ENCODE data around the gene SUGCT. TPM values are rescaled to one million over a fixed set of nuclear protein-coding genes. Genes with fewer than 3 reads are reported as not detected.

SUGCT gene
- total and polyA plus RNA-seq, 2 of the 13 experiments (the other 11 are each of a cell fraction or from before 2014, with no cell fraction given) = 10.1 to 22.2 TPM

DNA sequence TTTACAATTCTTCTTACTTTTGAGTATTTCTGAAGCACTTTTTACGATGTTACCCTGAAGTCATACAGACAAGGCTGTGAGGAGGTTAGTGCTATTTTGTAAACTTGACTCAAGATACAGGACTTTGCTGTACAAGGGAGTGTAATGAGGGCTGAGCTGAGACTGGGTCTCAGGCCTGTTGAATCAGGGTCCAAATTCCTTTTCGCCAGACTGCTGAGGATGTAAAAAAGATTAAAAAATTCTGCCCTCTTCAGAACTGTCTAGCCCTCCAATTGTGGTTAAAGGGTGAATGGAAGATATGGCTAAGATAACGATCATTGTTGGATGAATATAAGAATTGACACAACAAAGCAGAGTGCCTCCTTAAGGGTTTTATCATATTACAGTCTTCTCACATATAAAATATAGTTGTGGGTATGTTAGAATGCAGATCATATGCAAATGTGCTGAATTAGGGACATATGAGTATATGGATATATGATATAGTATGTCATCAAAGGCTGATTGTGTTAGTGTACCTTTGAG, 165.4 kb downstream of the SUGCT start (continued):
- TF ChIP-seq REPIN1 (CRISPR knock-in tag; IDR thresholded peaks at IDR 0.05; ENCODE audit: borderline replicate concordance, low read depth) (no peak), XRCC5 (optimal IDR thresholded peaks at IDR 0.05; ENCODE audit: low read length) (no peak)
- TF ChIP-seq, protein P1, sequence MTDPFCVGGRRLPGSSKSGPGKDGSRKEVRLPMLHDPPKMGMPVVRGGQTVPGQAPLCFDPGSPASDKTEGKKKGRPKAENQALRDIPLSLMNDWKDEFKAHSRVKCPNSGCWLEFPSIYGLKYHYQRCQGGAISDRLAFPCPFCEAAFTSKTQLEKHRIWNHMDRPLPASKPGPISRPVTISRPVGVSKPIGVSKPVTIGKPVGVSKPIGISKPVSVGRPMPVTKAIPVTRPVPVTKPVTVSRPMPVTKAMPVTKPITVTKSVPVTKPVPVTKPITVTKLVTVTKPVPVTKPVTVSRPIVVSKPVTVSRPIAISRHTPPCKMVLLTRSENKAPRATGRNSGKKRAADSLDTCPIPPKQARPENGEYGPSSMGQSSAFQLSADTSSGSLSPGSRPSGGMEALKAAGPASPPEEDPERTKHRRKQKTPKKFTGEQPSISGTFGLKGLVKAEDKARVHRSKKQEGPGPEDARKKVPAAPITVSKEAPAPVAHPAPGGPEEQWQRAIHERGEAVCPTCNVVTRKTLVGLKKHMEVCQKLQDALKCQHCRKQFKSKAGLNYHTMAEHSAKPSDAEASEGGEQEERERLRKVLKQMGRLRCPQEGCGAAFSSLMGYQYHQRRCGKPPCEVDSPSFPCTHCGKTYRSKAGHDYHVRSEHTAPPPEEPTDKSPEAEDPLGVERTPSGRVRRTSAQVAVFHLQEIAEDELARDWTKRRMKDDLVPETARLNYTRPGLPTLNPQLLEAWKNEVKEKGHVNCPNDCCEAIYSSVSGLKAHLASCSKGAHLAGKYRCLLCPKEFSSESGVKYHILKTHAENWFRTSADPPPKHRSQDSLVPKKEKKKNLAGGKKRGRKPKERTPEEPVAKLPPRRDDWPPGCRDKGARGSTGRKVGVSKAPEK (CRISPR knock-in tag; IDR thresholded peaks at IDR 0.05; ENCODE audit: borderline replicate concordance) = no peak

DNA sequence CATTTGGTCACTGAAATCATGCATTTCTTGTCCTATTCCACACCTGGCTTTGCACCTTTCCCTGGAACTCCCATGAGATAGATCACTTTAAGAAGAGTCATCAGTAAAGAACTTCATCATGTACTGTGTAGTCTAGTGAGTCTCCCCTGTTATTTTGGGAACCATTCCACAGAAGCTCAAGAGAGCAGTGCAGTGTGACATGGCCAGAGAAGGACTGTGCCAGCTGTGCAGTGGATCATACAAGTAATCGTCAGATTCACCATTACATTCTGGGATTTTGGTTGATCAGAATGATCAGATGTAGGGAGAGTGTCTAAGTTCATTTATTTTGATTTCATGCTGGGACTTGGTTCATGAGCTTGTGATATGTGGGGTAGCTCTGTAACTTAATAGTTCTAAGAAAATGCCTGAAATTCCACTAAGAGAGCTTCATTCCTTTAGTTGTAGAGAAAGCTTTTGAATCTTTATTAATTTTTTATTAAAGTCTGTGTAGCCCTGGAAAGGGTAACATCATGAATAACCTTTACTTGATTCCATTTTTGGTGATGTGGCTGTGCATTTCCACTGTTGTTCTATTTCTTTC, 166.8 kb downstream of the SUGCT start:
- Histone ChIP-seq H3K9ac (ENCODE audit: insufficient read depth, low read depth, low read length) (no peak overlapping the region), H3K4me3 (replicated peaks in 1 of 3; ENCODE audit: insufficient read depth in 1 of 3, low read depth in 2 of 3, low read length in 3 of 3) (no peak overlapping the region), H2AFZ (ENCODE audit: low read length) (no peak overlapping the region), H3K36me3 (replicated peaks in 1 of 2; ENCODE audit: control insufficient read depth in 1 of 2, insufficient read depth in 2 of 2, low read length in 2 of 2) (no peaks in the 10 kb centered on the region), H4K20me1 (ENCODE audit: insufficient read depth, low read length) (no peaks in the 10 kb centered on the region), H3K4me1 (ENCODE audit: insufficient read depth, low read length) (no peaks in the 10 kb centered on the region), H3K27ac (ENCODE audit: extremely low read length, insufficient read depth, low read length) (no peak overlapping the region), H3K79me2 (ENCODE audit: insufficient read depth, low read length) (no peaks in the 10 kb centered on the region), H3K27me3 (ENCODE audit: control insufficient read depth in 1 of 2, insufficient read depth in 2 of 2, low read length in 2 of 2) (no peaks in the 10 kb centered on the region), H3K4me2 (ENCODE audit: low read depth, low read length) (no peak overlapping the region), H3K9me3 (ENCODE audit: low read length) (no peaks in the 10 kb centered on the region)
- intact Hi-C loops (cut with micrococcal nuclease; ENCODE audit: unreplicated experiment) = no loop called here
- POLR2A ChIA-PET = no interaction called here
- FAIRE-seq (no peak), ATAC-seq (no peak), DNase-seq (ENCODE audit: low spot score) (no peak)
- in situ Hi-C loops (cut with HindIII; ENCODE audit: extremely low pct_ligation_motif_present, low pct_unique_long_range_greater_than_20kb) = no loop called here
- 83% methylated on average over 1 of the region's 1 CpG for WGBS (ENCODE audit: low lambda C conversion rate)
- BruUV-seq (replicated peaks) = no TSS peak
- CTCF ChIA-PET (ENCODE audit: low intra/inter-chr PET ratio, low total read pairs) = no interaction called here
- no peak for TF ChIP-seq ISX (CRISPR knock-in tag; conservative IDR thresholded peaks at IDR 0.05)
- no peak for TF ChIP-seq THAP11 (CRISPR knock-in tag; IDR thresholded peaks at IDR 0.05)
- TF ChIP-seq, protein P2, sequence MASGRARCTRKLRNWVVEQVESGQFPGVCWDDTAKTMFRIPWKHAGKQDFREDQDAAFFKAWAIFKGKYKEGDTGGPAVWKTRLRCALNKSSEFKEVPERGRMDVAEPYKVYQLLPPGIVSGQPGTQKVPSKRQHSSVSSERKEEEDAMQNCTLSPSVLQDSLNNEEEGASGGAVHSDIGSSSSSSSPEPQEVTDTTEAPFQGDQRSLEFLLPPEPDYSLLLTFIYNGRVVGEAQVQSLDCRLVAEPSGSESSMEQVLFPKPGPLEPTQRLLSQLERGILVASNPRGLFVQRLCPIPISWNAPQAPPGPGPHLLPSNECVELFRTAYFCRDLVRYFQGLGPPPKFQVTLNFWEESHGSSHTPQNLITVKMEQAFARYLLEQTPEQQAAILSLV (CRISPR knock-in tag; IDR thresholded peaks at IDR 0.05; ENCODE audit: borderline replicate concordance) = no peak
- no peak for TF ChIP-seq ZNF768 (CRISPR knock-in tag; IDR thresholded peaks at IDR 0.05)
- no peak for TF ChIP-seq CBX1 (IDR thresholded peaks at IDR 0.05; ENCODE audit: low read depth)
- no peak for TF ChIP-seq SETDB1 (CRISPR knock-in tag; IDR thresholded peaks at IDR 0.05; ENCODE audit: borderline replicate concordance)
- no peak for TF ChIP-seq KDM6A (CRISPR knock-in tag; IDR thresholded peaks at IDR 0.05; ENCODE audit: low read depth)
- TF ChIP-seq POLR2AphosphoS5 (IDR thresholded peaks at IDR 0.05; ENCODE audit: low read depth, low read length) = no peak
- TF ChIP-seq ZNF773 (CRISPR knock-in tag; IDR thresholded peaks at IDR 0.05; ENCODE audit: borderline replicate concordance) = no peak
- no peak for TF ChIP-seq CCDC6 (CRISPR knock-in tag; IDR thresholded peaks at IDR 0.05)
- no peak for TF ChIP-seq ZNF256 (CRISPR knock-in tag; conservative IDR thresholded peaks at IDR 0.05)
- TF ChIP-seq, protein P3, sequence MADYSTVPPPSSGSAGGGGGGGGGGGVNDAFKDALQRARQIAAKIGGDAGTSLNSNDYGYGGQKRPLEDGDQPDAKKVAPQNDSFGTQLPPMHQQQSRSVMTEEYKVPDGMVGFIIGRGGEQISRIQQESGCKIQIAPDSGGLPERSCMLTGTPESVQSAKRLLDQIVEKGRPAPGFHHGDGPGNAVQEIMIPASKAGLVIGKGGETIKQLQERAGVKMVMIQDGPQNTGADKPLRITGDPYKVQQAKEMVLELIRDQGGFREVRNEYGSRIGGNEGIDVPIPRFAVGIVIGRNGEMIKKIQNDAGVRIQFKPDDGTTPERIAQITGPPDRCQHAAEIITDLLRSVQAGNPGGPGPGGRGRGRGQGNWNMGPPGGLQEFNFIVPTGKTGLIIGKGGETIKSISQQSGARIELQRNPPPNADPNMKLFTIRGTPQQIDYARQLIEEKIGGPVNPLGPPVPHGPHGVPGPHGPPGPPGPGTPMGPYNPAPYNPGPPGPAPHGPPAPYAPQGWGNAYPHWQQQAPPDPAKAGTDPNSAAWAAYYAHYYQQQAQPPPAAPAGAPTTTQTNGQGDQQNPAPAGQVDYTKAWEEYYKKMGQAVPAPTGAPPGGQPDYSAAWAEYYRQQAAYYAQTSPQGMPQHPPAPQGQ (CRISPR knock-in tag; IDR thresholded peaks at IDR 0.05; ENCODE audit: borderline replicate concordance) = no peak
- TF ChIP-seq MTF2 (CRISPR knock-in tag; IDR thresholded peaks at IDR 0.05; ENCODE audit: borderline replicate concordance) = no peak
- TF ChIP-seq, protein P4, sequence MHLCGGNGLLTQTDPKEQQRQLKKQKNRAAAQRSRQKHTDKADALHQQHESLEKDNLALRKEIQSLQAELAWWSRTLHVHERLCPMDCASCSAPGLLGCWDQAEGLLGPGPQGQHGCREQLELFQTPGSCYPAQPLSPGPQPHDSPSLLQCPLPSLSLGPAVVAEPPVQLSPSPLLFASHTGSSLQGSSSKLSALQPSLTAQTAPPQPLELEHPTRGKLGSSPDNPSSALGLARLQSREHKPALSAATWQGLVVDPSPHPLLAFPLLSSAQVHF (CRISPR knock-in tag; IDR thresholded peaks at IDR 0.05) = no peak
- TF ChIP-seq TP53 (CRISPR knock-in tag; conservative IDR thresholded peaks at IDR 0.05) = no peak
